Choroid plexus epithelial cell (primary cell): Measurements from ENCODE around the gene SLC44A3.

Source experiments
- DNase-seq: peaks from one replicate; pipeline ENCODE4 v3.0.0-alpha.2; 2010; ENCODE audit warnings: low read depth
- H3K4me3 ChIP-seq: 2 replicates; pipeline ENCODE4 v1.5.1; 2011; ENCODE audit warnings: low read depth, mild to moderate bottlenecking, control low read depth, low read length, moderate library complexity
- TF ChIP-seq, protein P1 (sequence below): conservative IDR thresholded peaks from 2 replicates; pipeline ENCODE4 v1.5.1; 2011; ENCODE audit warnings: low read depth, mild to moderate bottlenecking, control low read depth, inconsistent platforms, low read length, moderate library complexity

Gene SLC44A3

DNA sequence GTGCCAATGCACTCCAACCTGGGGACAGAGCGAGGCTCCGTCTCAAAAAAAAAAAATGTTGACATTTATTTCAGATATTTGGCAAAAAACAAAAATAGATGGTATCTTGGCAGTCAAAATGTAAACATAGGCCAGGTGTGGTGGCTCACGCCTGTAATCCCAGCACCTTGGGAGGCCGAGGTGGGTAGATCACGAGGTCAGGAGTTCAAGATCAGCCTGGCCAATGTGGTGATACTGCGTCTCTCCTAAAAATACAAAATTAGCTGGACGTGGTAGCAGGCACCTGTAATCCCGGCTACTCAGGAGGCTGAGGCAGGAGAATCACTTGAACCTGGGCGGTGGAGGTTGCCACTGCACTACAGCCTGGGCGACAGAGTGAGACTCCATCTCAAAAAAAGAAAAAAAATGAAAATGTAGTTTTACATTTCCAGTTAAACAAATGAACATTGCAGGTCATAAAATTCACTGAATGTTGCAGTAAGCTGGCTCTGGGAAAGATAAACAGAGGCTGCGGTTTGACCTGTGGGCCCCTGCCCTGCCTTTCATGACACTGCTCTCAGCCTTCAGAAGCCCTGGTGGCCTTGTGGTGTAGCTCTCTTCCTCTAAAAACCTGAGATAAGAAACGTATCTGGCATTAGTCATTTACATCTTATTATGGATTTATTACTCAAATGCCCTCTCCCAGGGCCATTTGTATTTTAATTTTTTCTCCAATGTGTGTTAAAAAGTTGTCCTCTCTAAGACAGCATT, 12.2 kb upstream of the SLC44A3 start:
- no peak overlapping the region for H3K4me3 ChIP-seq
- DNase-seq = peak; percentile 30
- TF ChIP-seq, protein P1, sequence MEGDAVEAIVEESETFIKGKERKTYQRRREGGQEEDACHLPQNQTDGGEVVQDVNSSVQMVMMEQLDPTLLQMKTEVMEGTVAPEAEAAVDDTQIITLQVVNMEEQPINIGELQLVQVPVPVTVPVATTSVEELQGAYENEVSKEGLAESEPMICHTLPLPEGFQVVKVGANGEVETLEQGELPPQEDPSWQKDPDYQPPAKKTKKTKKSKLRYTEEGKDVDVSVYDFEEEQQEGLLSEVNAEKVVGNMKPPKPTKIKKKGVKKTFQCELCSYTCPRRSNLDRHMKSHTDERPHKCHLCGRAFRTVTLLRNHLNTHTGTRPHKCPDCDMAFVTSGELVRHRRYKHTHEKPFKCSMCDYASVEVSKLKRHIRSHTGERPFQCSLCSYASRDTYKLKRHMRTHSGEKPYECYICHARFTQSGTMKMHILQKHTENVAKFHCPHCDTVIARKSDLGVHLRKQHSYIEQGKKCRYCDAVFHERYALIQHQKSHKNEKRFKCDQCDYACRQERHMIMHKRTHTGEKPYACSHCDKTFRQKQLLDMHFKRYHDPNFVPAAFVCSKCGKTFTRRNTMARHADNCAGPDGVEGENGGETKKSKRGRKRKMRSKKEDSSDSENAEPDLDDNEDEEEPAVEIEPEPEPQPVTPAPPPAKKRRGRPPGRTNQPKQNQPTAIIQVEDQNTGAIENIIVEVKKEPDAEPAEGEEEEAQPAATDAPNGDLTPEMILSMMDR = no peak

DNA sequence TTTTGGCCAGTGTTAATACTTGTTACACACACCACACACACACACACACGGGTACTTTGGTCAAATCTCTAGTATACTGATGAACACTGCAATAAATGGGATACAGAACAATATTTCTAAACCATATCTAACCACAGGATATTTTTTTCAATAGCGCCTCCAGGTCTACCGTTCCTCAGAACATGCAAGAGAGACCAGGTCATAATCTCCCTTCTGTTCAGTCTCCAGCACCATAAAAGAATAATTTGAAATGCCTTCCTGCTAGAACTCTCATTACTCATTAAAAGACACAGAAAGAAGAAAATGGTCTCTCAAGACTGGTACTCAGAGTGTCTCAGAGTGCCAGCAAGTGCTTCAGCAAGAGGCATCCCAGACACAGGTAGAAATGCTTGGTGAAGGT, 11.5 kb upstream of the SLC44A3 start:
- no peak for DNase-seq
- no peak overlapping the region for H3K4me3 ChIP-seq
- TF ChIP-seq, protein P1 = no peak

DNA sequence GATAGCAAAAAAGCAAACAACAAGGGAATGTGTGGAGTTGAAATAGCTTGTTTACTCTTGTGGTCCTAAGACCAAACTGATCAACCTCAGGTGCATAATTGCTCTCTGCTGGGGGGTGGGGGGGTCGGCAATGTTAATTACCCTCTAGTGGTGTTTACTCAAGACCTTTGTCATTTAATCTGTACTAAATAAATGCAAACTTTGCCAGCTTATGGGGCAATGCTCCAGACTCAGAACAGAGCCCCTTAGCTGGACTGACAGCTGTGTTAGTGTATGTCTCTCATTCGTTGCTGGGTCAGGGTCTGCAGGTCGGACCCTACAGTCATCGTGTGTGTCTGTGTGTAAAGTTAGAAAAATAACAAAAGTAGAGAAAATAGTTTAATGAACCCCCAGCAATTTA, 7.2 kb upstream of the SLC44A3 start:
- TF ChIP-seq, protein P1 = no peak
- H3K4me3 ChIP-seq = no peak overlapping the region
- DNase-seq = no peak

DNA sequence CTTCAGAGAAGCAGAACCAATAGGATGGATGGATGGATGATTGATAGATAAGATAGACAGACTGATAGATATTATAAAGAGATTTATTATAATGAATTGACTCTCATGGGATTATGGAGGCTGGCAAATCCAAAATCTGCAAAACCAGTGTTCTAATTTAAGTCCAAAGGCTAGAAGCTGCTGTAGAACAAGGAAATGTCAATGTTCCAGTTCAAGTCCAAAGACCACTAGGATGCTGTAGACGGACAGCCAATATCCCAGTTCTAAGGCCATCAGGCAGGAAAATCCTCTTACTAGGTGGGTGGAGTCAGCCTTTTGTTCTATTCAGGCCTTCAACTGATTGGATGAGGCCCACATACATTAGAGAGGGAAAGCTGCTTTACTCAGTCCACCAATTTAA, 4.1 kb upstream of the SLC44A3 start:
- TF ChIP-seq, protein P1 = no peak
- no peak for DNase-seq
- H3K4me3 ChIP-seq = no peak overlapping the region

DNA sequence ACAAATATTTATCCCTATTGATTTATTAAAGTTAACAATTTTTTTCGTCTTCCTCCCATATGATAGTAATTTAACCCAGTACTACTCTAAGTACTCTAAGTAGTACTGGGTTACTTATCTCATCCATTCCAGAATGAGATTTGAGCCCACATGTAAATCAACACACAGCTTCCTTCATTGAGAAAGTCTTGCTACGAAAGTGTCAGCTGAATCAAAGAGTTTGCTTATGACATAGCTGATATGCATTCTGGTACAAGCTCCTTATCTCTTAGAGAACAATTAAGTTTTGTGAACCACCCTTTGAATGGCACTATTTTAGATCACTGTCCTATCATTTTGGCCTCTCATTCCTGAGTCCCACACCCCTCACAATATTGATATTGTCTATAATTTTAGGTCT, 2.4 kb upstream of the SLC44A3 start:
- no peak for DNase-seq
- TF ChIP-seq, protein P1 = no peak
- no peak overlapping the region for H3K4me3 ChIP-seq

DNA sequence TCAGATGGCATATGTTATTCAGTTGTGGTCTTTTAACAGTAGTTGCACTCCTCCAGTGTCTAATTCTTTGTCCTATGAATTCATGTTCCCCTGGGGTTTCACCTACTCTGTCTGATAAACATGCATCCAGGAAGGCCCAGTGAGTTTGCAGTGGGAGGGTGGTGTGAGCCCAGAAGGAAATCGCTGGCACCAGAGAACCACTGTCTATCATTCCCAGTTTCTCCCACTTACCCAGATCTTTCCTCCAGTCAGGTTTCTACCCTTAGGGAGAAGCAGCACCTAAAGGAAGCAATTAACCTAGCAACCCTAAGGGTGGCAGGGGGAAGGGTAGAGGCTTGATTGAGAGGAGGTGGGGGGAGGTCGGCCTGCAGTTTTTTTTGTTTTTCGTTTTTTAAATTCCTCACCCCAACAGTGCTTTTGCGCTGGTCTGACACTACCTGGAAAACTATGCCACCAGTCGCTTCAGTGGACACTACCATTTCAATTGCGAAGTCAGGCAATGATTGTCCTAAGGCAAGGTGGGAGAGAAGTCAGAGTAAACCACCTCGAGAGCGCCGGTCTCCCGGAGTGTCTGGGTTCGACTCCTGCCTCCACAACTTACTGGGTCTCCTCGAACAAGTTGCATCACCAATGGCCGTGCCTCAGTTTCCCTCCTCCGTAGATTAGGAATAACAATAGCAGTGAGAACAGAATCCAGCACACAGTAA, 766 bp upstream of the SLC44A3 start:
- DNase-seq = no peak
- TF ChIP-seq, protein P1 = no peak
- peak overlapping the region; percentile 69 for H3K4me3 ChIP-seq
